Neuronal stem cell (in vitro differentiated cells): ENCODE data around the gene ABHD1.

ENCODE experiments used
- DNase-seq: peaks from one replicate; pipeline ENCODE4 v3.0.0-alpha.2; 2013; ENCODE audit warnings: low spot score
- H2AFZ ChIP-seq: one replicate; pipeline ENCODE4 v1.6.1; 2013; ENCODE audit warnings: mild to moderate bottlenecking, low read length, inconsistent platforms
- H2AK5ac ChIP-seq: 2 replicates; pipeline ENCODE4 v1.6.1; 2013; ENCODE audit warnings: low read depth, mild to moderate bottlenecking, inconsistent platforms, low read length, moderate library complexity, mixed read lengths
- H2BK120ac ChIP-seq: 2 replicates; pipeline ENCODE4 v1.6.1; 2013; ENCODE audit warnings: low read depth, mild to moderate bottlenecking, inconsistent platforms, low read length, moderate library complexity, mixed read lengths
- H2BK12ac ChIP-seq: one replicate; pipeline ENCODE4 v1.6.1; 2013; ENCODE audit warnings: low read length, inconsistent platforms
- H2BK15ac ChIP-seq: 2 replicates; pipeline ENCODE4 v1.6.1; 2013; ENCODE audit warnings: mild to moderate bottlenecking, low read length, inconsistent platforms, mixed read lengths
- H2BK5ac ChIP-seq: one replicate; pipeline ENCODE4 v1.6.1; 2013; ENCODE audit warnings: inconsistent platforms, mild to moderate bottlenecking, low read length, moderate library complexity
- H3K14ac ChIP-seq: one replicate; pipeline ENCODE4 v1.6.1; 2013; ENCODE audit warnings: low read length, inconsistent platforms
- H3K18ac ChIP-seq: 2 replicates; pipeline ENCODE4 v1.6.1; 2013; ENCODE audit warnings: low read length, inconsistent platforms
- H3K23ac ChIP-seq: 2 replicates; pipeline ENCODE4 v1.6.1; 2013; ENCODE audit warnings: low read depth, mild to moderate bottlenecking, mixed read lengths, low read length, inconsistent platforms; ENCODE audit not compliant: poor library complexity
- H3K27ac ChIP-seq: replicated peaks from 3 replicates; pipeline ENCODE4 v1.5.1; 2013; ENCODE audit warnings: low read length, inconsistent platforms
- H3K27me3 ChIP-seq, 3 experiments: 2 replicates each; pipeline ENCODE4 v1.6.1; 2013; ENCODE audit warnings: low read length in 3 of 3, mild to moderate bottlenecking in 2 of 3, inconsistent platforms in 1 of 3, low read depth in 1 of 3, mixed read lengths in 1 of 3, moderate library complexity in 1 of 3; ENCODE audit not compliant: control insufficient read depth in 3 of 3, insufficient read depth in 3 of 3
- H3K36me3 ChIP-seq, 2 donors: replicated peaks in 1 of 2; 2 replicates each; pipeline ENCODE4 v1.6.1; 2013; ENCODE audit warnings: low read length in 2 of 2; ENCODE audit not compliant: control insufficient read depth in 2 of 2, insufficient read depth in 2 of 2
- H3K4ac ChIP-seq: 2 replicates; pipeline ENCODE4 v1.6.1; 2013; ENCODE audit warnings: inconsistent platforms, mild to moderate bottlenecking, low read length, moderate library complexity
- H3K4me1 ChIP-seq, 2 donors: 1 replicate in 1 of 2; 2 replicates in 1 of 2; pipeline ENCODE4 v1.6.1; 2013; ENCODE audit warnings: low read length in 2 of 2, low read depth in 1 of 2; ENCODE audit not compliant: control insufficient read depth in 2 of 2, insufficient read depth in 1 of 2
- H3K4me2 ChIP-seq: one replicate; pipeline ENCODE4 v1.6.1; 2013; ENCODE audit warnings: mild to moderate bottlenecking, low read length, inconsistent platforms; ENCODE audit not compliant: insufficient read depth, poor library complexity, severe bottlenecking
- H3K4me3 ChIP-seq, 2 donors: 2 replicates each; pipeline ENCODE4 v1.5.1; 2013; ENCODE audit warnings: low read length in 2 of 2, mild to moderate bottlenecking in 2 of 2, inconsistent platforms in 1 of 2, moderate library complexity in 1 of 2
- H3K79me1 ChIP-seq: one replicate; pipeline ENCODE4 v1.6.1; 2013; ENCODE audit warnings: low read depth, mild to moderate bottlenecking, inconsistent platforms, low read length, moderate library complexity
- H3K9ac ChIP-seq: one replicate; pipeline ENCODE4 v1.6.1; 2013; ENCODE audit warnings: mild to moderate bottlenecking, low read depth, low read length, inconsistent platforms; ENCODE audit not compliant: poor library complexity
- H3K9me3 ChIP-seq, 2 donors: replicated peaks in 1 of 2; 2 replicates each; pipeline versions ENCODE3 to v1.6.1; 2013; ENCODE audit warnings: low read length in 2 of 2, mild to moderate bottlenecking in 2 of 2, inconsistent platforms in 1 of 2, low read depth in 1 of 2, mixed read lengths in 1 of 2, moderate library complexity in 1 of 2; ENCODE audit not compliant: control insufficient read depth in 2 of 2, insufficient read depth in 1 of 2
- H4K8ac ChIP-seq: one replicate; pipeline ENCODE4 v1.6.1; 2013; ENCODE audit warnings: low read depth, mild to moderate bottlenecking, inconsistent platforms, low read length, moderate library complexity
- H4K91ac ChIP-seq: one replicate; pipeline ENCODE4 v1.6.1; 2013; ENCODE audit warnings: low read length, low read depth, mild to moderate bottlenecking, inconsistent platforms; ENCODE audit not compliant: poor library complexity
- WGBS, 2 donors: extraction: QIAGEN DNeasy Blood & Tissue Kit; methylation state at CpG; one replicate each; pipeline ENCODE4 v1.1.7; 2013; ENCODE audit warnings: missing lambda C conversion rate in 2 of 2, mixed read lengths in 1 of 2; ENCODE audit not compliant: insufficient read length in 2 of 2, insufficient replicate concordance in 1 of 2; ENCODE audit errors: extremely low coverage in 2 of 2; 5-methylcytosine and 5-hydroxymethylcytosine counted together

The ABHD1 gene

DNA sequence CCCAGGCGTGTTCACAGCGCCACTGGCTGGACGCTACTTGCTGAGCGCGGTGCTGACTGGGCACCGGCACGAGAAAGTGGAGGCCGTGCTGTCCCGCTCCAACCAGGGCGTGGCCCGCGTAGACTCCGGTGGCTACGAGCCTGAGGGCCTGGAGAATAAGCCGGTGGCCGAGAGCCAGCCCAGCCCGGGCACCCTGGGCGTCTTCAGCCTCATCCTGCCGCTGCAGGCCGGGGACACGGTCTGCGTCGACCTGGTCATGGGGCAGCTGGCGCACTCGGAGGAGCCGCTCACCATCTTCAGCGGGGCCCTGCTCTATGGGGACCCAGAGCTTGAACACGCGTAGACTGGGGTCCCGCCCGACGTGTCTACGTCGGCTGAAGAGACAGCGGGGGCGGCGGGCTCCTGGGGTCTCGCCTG lies 37.9 kb upstream of the ABHD1 start:
- H2AK5ac ChIP-seq = no peak overlapping the region
- no peak overlapping the region for H3K27ac ChIP-seq
- H3K14ac ChIP-seq = peak overlapping the region; percentile 91
- peaks cover 8 to 25% of the 10 kb centered on the region in 2 donors for H3K4me1 ChIP-seq
- H3K9ac ChIP-seq = peak overlapping the region; percentile 88
- no peak overlapping the region for H2BK12ac ChIP-seq
- peak overlapping the region; percentile 96 for H3K18ac ChIP-seq
- DNase-seq = no peak
- no peak overlapping the region for H4K8ac ChIP-seq
- no peaks in the 10 kb centered on the region for H3K9me3 ChIP-seq
- H4K91ac ChIP-seq = no peak overlapping the region
- H3K4ac ChIP-seq = no peak overlapping the region
- peak overlapping the region; percentile 89 for H3K23ac ChIP-seq
- peak overlapping the region; percentile 93 for H3K4me2 ChIP-seq
- H2BK120ac ChIP-seq = no peak overlapping the region
- H3K36me3 ChIP-seq = no peaks in the 10 kb centered on the region
- H3K4me3 ChIP-seq = peak overlapping the region; percentile 74
- H2BK5ac ChIP-seq = peak overlapping the region; percentile 67
- H3K79me1 ChIP-seq = no peaks in the 10 kb centered on the region
- peak overlapping the region; percentile 61 for H2BK15ac ChIP-seq
- peak overlapping the region; percentile 95 for H2AFZ ChIP-seq
- H3K27me3 ChIP-seq = peaks cover 0 to 6% (median 6%) of the 10 kb centered on the region in 3 experiments
- no CpG with 5 or more reads among the region's 38 CpGs for WGBS, 2 donors

DNA sequence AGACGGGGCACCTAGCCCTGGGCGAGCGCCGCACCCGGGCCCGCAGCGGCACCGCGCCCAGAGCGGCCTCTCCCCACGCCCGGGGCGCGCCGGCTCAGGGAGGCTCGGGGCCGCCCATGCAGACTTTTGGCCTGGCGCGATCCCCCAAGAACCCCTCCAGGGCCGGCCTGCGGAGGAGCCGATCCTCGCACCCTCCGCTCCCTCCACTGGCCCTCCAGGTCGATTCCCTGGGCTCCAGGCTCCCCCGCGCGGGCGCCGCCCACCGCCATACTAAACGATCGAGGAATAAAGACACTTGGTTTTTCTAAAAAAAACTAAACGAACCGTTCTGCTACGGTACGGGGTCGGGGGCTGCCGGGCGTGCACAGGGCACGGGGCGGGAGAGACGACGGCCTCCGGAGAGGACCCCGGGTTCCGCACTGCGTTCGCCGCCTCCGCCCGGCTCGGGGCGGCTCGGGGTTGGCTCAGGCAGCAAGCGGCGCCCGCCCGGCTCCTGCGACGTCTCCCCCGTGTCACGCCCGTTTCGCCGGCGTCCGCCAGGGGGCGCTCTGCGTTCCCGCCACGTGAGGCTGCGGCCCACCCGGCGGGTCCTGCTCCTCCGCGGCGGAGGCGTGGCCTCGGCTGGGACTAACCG lies 37.4 kb upstream of the ABHD1 start:
- peaks cover 6 to 20% of the 10 kb centered on the region in 2 donors for H3K4me1 ChIP-seq
- no CpG with 5 or more reads among the region's 81 CpGs for WGBS, 2 donors
- H3K9ac ChIP-seq = peak overlapping the region; percentile 88
- no peaks in the 10 kb centered on the region for H3K79me1 ChIP-seq
- H2AK5ac ChIP-seq = no peak overlapping the region
- peak; percentile 95 for DNase-seq
- H3K27me3 ChIP-seq = peaks cover 0 to 6% (median 6%) of the 10 kb centered on the region in 3 experiments
- H2BK12ac ChIP-seq = no peak overlapping the region
- H3K9me3 ChIP-seq = no peaks in the 10 kb centered on the region
- no peak overlapping the region for H4K8ac ChIP-seq
- peak overlapping the region; percentile 74 for H3K4me3 ChIP-seq
- no peak overlapping the region for H4K91ac ChIP-seq
- peak overlapping the region; percentile 89 for H3K23ac ChIP-seq
- H3K14ac ChIP-seq = peak overlapping the region; percentile 91
- no peaks in the 10 kb centered on the region for H3K36me3 ChIP-seq
- peak overlapping the region; percentile 95 for H2AFZ ChIP-seq
- peak overlapping the region; percentile 67 for H2BK5ac ChIP-seq
- no peak overlapping the region for H2BK120ac ChIP-seq
- no peak overlapping the region for H3K4ac ChIP-seq
- H3K18ac ChIP-seq = peak overlapping the region; percentile 96
- H3K27ac ChIP-seq = no peak overlapping the region
- peak overlapping the region; percentile 61 for H2BK15ac ChIP-seq
- peak overlapping the region; percentile 93 for H3K4me2 ChIP-seq

DNA sequence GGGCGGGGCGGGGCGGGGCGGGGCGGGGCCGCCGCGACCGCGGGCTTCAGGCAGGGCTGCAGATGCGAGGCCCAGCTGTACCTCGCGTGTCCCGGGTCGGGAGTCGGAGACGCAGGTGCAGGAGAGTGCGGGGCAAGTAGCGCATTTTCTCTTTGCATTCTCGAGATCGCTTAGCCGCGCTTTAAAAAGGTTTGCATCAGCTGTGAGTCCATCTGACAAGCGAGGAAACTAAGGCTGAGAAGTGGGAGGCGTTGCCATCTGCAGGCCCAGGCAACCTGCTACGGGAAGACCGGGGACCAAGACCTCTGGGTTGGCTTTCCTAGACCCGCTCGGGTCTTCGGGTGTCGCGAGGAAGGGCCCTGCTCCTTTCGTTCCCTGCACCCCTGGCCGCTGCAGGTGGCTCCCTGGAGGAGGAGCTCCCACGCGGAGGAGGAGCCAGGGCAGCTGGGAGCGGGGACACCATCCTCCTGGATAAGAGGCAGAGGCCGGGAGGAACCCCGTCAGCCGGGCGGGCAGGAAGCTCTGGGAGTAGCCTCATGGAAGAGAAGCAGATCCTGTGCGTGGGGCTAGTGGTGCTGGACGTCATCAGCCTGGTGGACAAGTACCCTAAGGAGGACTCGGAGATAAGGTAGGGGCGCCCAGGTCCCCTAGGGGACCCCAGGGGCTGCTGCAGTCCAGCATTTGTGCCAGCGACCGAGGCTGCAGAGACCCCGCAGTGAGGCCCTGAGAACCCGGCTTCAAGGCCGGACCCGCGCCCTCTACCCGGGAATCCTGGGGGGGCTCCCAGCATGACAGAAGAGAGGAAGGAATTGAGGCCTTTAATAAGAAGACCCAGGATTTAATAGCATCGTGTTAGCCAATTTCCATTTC lies 36.7 kb upstream of the ABHD1 start, which contains the start of gene KHK:
KHK (plus strand) TSS at position 49 of the 870 bp plus-strand sequence; CDS start at position 537, 488 bp downstream.
- Histone ChIP-seq H3K36me3 (no peaks in the 10 kb centered on the region), H2AFZ (peak within 1 kb of the TSS; percentile 95), H2AK5ac (no peak within 1 kb of the TSS), H3K4me2 (peak within 1 kb of the TSS; percentile 93), H3K27ac (no peak within 1 kb of the TSS), H3K23ac (peak within 1 kb of the TSS; percentile 89), H2BK15ac (peak within 1 kb of the TSS; percentile 61), H2BK5ac (peak within 1 kb of the TSS; percentile 67), H3K79me1 (no peaks in the 10 kb centered on the region), H3K4ac (no peak within 1 kb of the TSS), H3K9ac (peak within 1 kb of the TSS; percentile 88), H4K91ac (no peak within 1 kb of the TSS), H3K18ac (peak within 1 kb of the TSS; percentile 96), H3K14ac (peak within 1 kb of the TSS; percentile 91), H2BK120ac (no peak within 1 kb of the TSS), H4K8ac (no peak within 1 kb of the TSS), H3K4me3 (peak within 1 kb of the TSS; percentile 74 to 78), H2BK12ac (no peak within 1 kb of the TSS), H3K4me1 (peaks cover 3 to 13% of the 10 kb centered on the region in 2 donors), H3K27me3 (peaks cover 0 to 6% (median 6%) of the 10 kb centered on the region in 3 experiments), H3K9me3 (no peaks in the 10 kb centered on the region)
- DNase-seq = no peak
- no CpG with 5 or more reads among the region's 54 CpGs for WGBS, 2 donors
